CD14-positive monocyte (primary cell): ENCODE data around the gene ZCCHC17. TPM values are rescaled to one million over a fixed set of nuclear protein-coding genes. Genes with fewer than 3 reads are reported as not detected.
"Not testable (repeated sequence)": the region's sequence is repeated elsewhere in the genome, so short reads cannot be mapped to it uniquely, and the experiment has no call there.

Source experiments
- DNase-seq, 3 donors: peaks; one replicate each; pipeline ENCODE4 v3.0.0-alpha.2; 2011 to 2022
- H2AFZ ChIP-seq: 2 replicates; pipeline ENCODE4 v1.6.0; 2012; ENCODE audit warnings: mild to moderate bottlenecking, low read depth, low read length, inconsistent platforms; ENCODE audit not compliant: insufficient read depth, poor library complexity, severe bottlenecking
- H3K27ac ChIP-seq, 2 donors: 1 replicate in 1 of 2; 2 replicates in 1 of 2; pipeline ENCODE4 v1.5.1; 2012 to 2013; ENCODE audit warnings: low read length in 2 of 2, control low read depth in 1 of 2, inconsistent platforms in 1 of 2, low read depth in 1 of 2, mild to moderate bottlenecking in 1 of 2
- H3K27me3 ChIP-seq, 2 donors: one replicate each; pipeline versions ENCODE4 v1.6.0 to v1.6.1; 2011 to 2013; ENCODE audit warnings: low read length in 2 of 2; ENCODE audit not compliant: control insufficient read depth in 2 of 2, insufficient read depth in 2 of 2
- H3K36me3 ChIP-seq, 2 donors: replicated peaks in 1 of 2; 1 replicate in 1 of 2; 2 replicates in 1 of 2; pipeline versions ENCODE4 v1.5.1 to v1.6.1; 2012 to 2013; ENCODE audit warnings: low read length in 2 of 2, control low read depth in 1 of 2, inconsistent platforms in 1 of 2, mild to moderate bottlenecking in 1 of 2; ENCODE audit not compliant: insufficient read depth in 2 of 2, control insufficient read depth in 1 of 2
- H3K4me1 ChIP-seq, 2 donors: 1 replicate in 1 of 2; 2 replicates in 1 of 2; pipeline versions ENCODE4 v1.5.1 to v1.6.1; 2012 to 2013; ENCODE audit warnings: low read length in 2 of 2, control low read depth in 1 of 2, inconsistent platforms in 1 of 2, mild to moderate bottlenecking in 1 of 2, moderate library complexity in 1 of 2; ENCODE audit not compliant: insufficient read depth in 2 of 2, control insufficient read depth in 1 of 2
- H3K4me2 ChIP-seq: replicated peaks from 2 replicates; pipeline ENCODE3; 2012; ENCODE audit warnings: low read length, moderate library complexity, mild to moderate bottlenecking; ENCODE audit not compliant: poor library complexity, severe bottlenecking; ENCODE audit errors: extremely low read depth
- H3K4me3 ChIP-seq, 3 experiments: fragments of 200-600 bp in 1 of 3; sonication (generic) in 1 of 3; replicated peaks in 1 of 3; 1 replicate in 2 of 3; 2 replicates in 1 of 3; pipeline ENCODE4 v1.5.1; 2011 to 2013; ENCODE audit warnings: low read length in 3 of 3, mild to moderate bottlenecking in 3 of 3, control low read depth in 2 of 3, low read depth in 2 of 3, inconsistent platforms in 1 of 3, moderate library complexity in 1 of 3
- H3K79me2 ChIP-seq: 2 replicates; pipeline ENCODE4 v1.6.0; 2012; ENCODE audit warnings: mild to moderate bottlenecking, control low read depth, inconsistent platforms, low read length, moderate library complexity; ENCODE audit not compliant: insufficient read depth
- H3K9ac ChIP-seq: 2 replicates; pipeline ENCODE4 v1.6.0; 2017; ENCODE audit warnings: low read length, mild to moderate bottlenecking; ENCODE audit not compliant: insufficient read depth, poor library complexity, severe bottlenecking
- H3K9me3 ChIP-seq, 2 donors: replicated peaks in 1 of 2; 1 replicate in 1 of 2; 2 replicates in 1 of 2; pipeline versions ENCODE4 v1.5.1 to v1.6.1; 2012 to 2013; ENCODE audit warnings: low read length in 2 of 2, control low read depth in 1 of 2; ENCODE audit not compliant: control insufficient read depth in 1 of 2, insufficient read depth in 1 of 2
- H4K20me1 ChIP-seq: 2 replicates; pipeline ENCODE4 v1.6.0; 2012; ENCODE audit warnings: mild to moderate bottlenecking, low read length, control low read depth, moderate library complexity; ENCODE audit not compliant: insufficient read depth
- H3K27ac Mint-ChIP-seq, 7 donors: one replicate each; pipeline ENCODE4 v1.8.0; 2020; ENCODE audit warnings: mild to moderate bottlenecking in 7 of 7, mixed read lengths in 7 of 7, moderate library complexity in 6 of 7, inconsistent platforms in 2 of 7
- H3K27me3 Mint-ChIP-seq, 3 donors: one replicate each; pipeline ENCODE4 v1.8.0; 2021 to 2022; ENCODE audit warnings: low read depth in 3 of 3, mild to moderate bottlenecking in 3 of 3, mixed read lengths in 3 of 3, moderate library complexity in 3 of 3, inconsistent platforms in 1 of 3
- H3K36me3 Mint-ChIP-seq, 2 donors: one replicate each; pipeline ENCODE4 v1.8.0; 2020; ENCODE audit warnings: mixed read lengths in 2 of 2, inconsistent platforms in 1 of 2, mild to moderate bottlenecking in 1 of 2
- H3K4me1 Mint-ChIP-seq: one replicate; pipeline ENCODE4 v1.8.0; 2020; ENCODE audit warnings: mild to moderate bottlenecking, mixed read lengths
- H3K4me3 Mint-ChIP-seq, 2 donors: one replicate each; pipeline ENCODE4 v1.8.0; 2020; ENCODE audit warnings: mild to moderate bottlenecking in 2 of 2, mixed read lengths in 2 of 2, moderate library complexity in 1 of 2
- H3K9me3 Mint-ChIP-seq, 7 donors: one replicate each; pipeline ENCODE4 v1.8.0; 2020 to 2022; ENCODE audit warnings: mixed read lengths in 7 of 7, mild to moderate bottlenecking in 6 of 7, moderate library complexity in 6 of 7, inconsistent platforms in 2 of 7
- CTCF ChIP-seq: fragments of 200-600 bp; IDR thresholded peaks from one replicate; pipeline ENCODE4 v1.8.0; 2022; ENCODE audit warnings: antibody characterized with exemption, mild to moderate bottlenecking
- WGBS: methylation state at CpG from one replicate; pipeline ENCODE4 v1.1.5; 2013; ENCODE audit warnings: missing lambda C conversion rate; ENCODE audit not compliant: insufficient coverage; 5-methylcytosine and 5-hydroxymethylcytosine counted together
- intact Hi-C, 2 donors: fragments of 100-400 bp; cut with micrococcal nuclease; formaldehyde crosslinking; loops; one replicate each; pipeline versions ENCODE4 v1.15.0 to v1.15.1; 2023
- polyA plus RNA-seq, 3 donors: library from polyadenylated mRNA; depleted of rRNA in 1 of 3; unstranded in 2 of 3; stranded (reverse) in 1 of 3; fragments of 300-500 nt in 2 of 3; fragments of >200 nt in 1 of 3; fragmentation: Illumina TruSeq in 2 of 3; gene quantifications; 1 replicate in 2 of 3; 2 replicates in 1 of 3; pipeline ENCODE4 v1.2.3, GENCODE V29; 2012 to 2021

Gene ZCCHC17
- polyA plus RNA-seq, 3 donors: 17.0 to 32.3 (median 29.3) TPM

GRCh38 chr1:31383967-31384366, 87.1 kb downstream of the ZCCHC17 start:
- no CpG with 5 or more reads among the region's 1 CpG for WGBS
- H3K4me1 Mint-ChIP-seq: no peaks in the 10 kb centered on the region

GRCh38 chr1:31386576-31387243, 89.9 kb downstream of the ZCCHC17 start:
- intact Hi-C loops, H3K9me3 Mint-ChIP-seq: not testable (repeated sequence)

More at GRCh38 chr1:31383967-31384366, 87.1 kb downstream of the ZCCHC17 start:
- no peak for DNase-seq
- H3K27ac ChIP-seq: no peak overlapping the region
- H3K4me2 ChIP-seq: no peak overlapping the region
- H3K27me3 ChIP-seq: no peaks in the 10 kb centered on the region
- no peak overlapping the region for H3K4me3 ChIP-seq
- H3K36me3 ChIP-seq: no peaks in the 10 kb centered on the region
- intact Hi-C loops: no loop called here
- no peaks in the 10 kb centered on the region for H3K4me1 ChIP-seq
- H3K9ac ChIP-seq: no peak overlapping the region
- no peak overlapping the region for H2AFZ ChIP-seq
- H3K36me3 Mint-ChIP-seq: no peaks in the 10 kb centered on the region
- no peak for TF ChIP-seq CTCF
- peaks cover 4 to 6% (median 5%) of the 10 kb centered on the region in 3 donors for H3K27me3 Mint-ChIP-seq
- no peaks in the 10 kb centered on the region for H4K20me1 ChIP-seq
- H3K4me3 Mint-ChIP-seq: no peak overlapping the region
- H3K27ac Mint-ChIP-seq: peak overlapping the region in 1 of 7 donors; percentile 4
- no peaks in the 10 kb centered on the region for H3K9me3 ChIP-seq
- no peaks in the 10 kb centered on the region for H3K79me2 ChIP-seq
- peaks cover 0 to 2% (median 0%) of the 10 kb centered on the region in 7 donors for H3K9me3 Mint-ChIP-seq

More at GRCh38 chr1:31386576-31387243, 89.9 kb downstream of the ZCCHC17 start:
- not testable (repeated sequence) for H3K36me3 ChIP-seq, H3K4me1 Mint-ChIP-seq, H4K20me1 ChIP-seq, H3K36me3 Mint-ChIP-seq, H3K27me3 Mint-ChIP-seq, H3K4me3 Mint-ChIP-seq, H3K9ac ChIP-seq, H3K9me3 ChIP-seq, H2AFZ ChIP-seq, H3K4me3 ChIP-seq, H3K27ac ChIP-seq, H3K79me2 ChIP-seq, DNase-seq, H3K4me1 ChIP-seq, H3K27me3 ChIP-seq, H3K4me2 ChIP-seq
- peak overlapping the region in 1 of 7 donors; percentile 24 for H3K27ac Mint-ChIP-seq
- 79% methylated on average over 8 of the region's 8 CpGs for WGBS
